Effector memory CD8-positive, alpha-beta T cell (primary cell): Measurements from ENCODE around the gene GPR176.

ENCODE experiments used
- ATAC-seq: fragments of 150-1000 bp; cut with Tn5 transposase; replicated peaks from 2 replicates; pipeline ENCODE4 v1.10.0; 2021; ENCODE audit warnings: mild to moderate bottlenecking, moderate library complexity
- DNase-seq, 3 experiments: peaks; one replicate each; pipeline ENCODE4 v3.0.0; 2021
- H3K27ac Mint-ChIP-seq, 2 donors: one replicate each; pipeline ENCODE4 v1.8.0; 2022; ENCODE audit warnings: mild to moderate bottlenecking in 2 of 2, mixed read lengths in 2 of 2, moderate library complexity in 2 of 2
- H3K27me3 Mint-ChIP-seq, 2 donors: one replicate each; pipeline ENCODE4 v1.8.0; 2022; ENCODE audit warnings: mixed read lengths in 2 of 2
- H3K36me3 Mint-ChIP-seq: one replicate; pipeline ENCODE4 v1.8.0; 2022; ENCODE audit warnings: mild to moderate bottlenecking, moderate library complexity, mixed read lengths; ENCODE audit not compliant: insufficient read depth
- H3K4me1 Mint-ChIP-seq, 2 donors: one replicate each; pipeline ENCODE4 v1.8.0; 2022; ENCODE audit warnings: low read depth in 2 of 2, mixed read lengths in 2 of 2
- H3K4me3 Mint-ChIP-seq, 2 donors: one replicate each; pipeline ENCODE4 v1.8.0; 2022; ENCODE audit warnings: mild to moderate bottlenecking in 2 of 2, mixed read lengths in 2 of 2, moderate library complexity in 2 of 2
- H3K9me3 Mint-ChIP-seq, 2 donors: one replicate each; pipeline ENCODE4 v1.8.0; 2022; ENCODE audit warnings: mixed read lengths in 2 of 2

Gene GPR176

GRCh38 chr15:39925112-39925842, 5.2 kb upstream of the GPR176 start:
- DNase-seq = no peak
- H3K4me1 Mint-ChIP-seq = peaks cover 5 to 7% of the 10 kb centered on the region in 2 donors
- H3K4me3 Mint-ChIP-seq = no peak overlapping the region
- peaks cover 9% of the 10 kb centered on the region in 2 donors for H3K27me3 Mint-ChIP-seq
- H3K9me3 Mint-ChIP-seq = no peaks in the 10 kb centered on the region
- H3K27ac Mint-ChIP-seq = no peak overlapping the region
- no peak for ATAC-seq
- H3K36me3 Mint-ChIP-seq = no peaks in the 10 kb centered on the region

DNA sequence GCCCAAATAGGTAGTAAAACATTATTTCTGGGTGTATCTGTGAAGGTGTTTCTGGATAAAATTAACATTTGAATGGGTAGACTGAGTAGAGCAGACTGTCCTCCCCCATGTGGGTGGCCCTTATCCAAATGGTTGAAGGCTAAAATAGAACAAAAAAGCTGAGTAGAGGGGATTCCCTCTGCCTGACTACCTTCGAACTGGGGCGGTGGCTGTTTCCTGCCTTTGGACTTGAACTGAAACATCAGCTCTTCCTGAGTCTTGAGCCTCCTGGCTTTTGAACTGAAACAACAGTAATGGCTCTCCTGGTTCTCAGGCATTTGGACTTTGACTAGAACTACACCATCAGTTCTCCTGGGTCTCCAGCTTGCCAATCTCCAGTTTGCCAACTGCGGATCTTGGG, 4.4 kb upstream of the GPR176 start:
- Mint-ChIP-seq H3K9me3 (no peaks in the 10 kb centered on the region), H3K4me3 (no peak overlapping the region), H3K27ac (no peak overlapping the region), H3K36me3 (no peaks in the 10 kb centered on the region), H3K4me1 (peaks cover 7% of the 10 kb centered on the region in 2 donors), H3K27me3 (peaks cover 3 to 5% of the 10 kb centered on the region in 2 donors)
- DNase-seq = no peak
- no peak for ATAC-seq

- Mint-ChIP-seq H3K4me3 (no peak overlapping the region), H3K36me3 (no peaks in the 10 kb centered on the region), H3K4me1 (peaks cover 7 to 8% of the 10 kb centered on the region in 2 donors), H3K9me3 (no peaks in the 10 kb centered on the region), H3K27me3 (peaks cover 12 to 20% of the 10 kb centered on the region in 2 donors), H3K27ac (no peak overlapping the region)
- DNase-seq (no peak), ATAC-seq (no peak)
These were observed 2.5 kb upstream of the GPR176 start for GRCh38 chr15:39922462-39923092.

GRCh38 chr15:39921274-39921638, 1.2 kb upstream of the GPR176 start:
- ATAC-seq (no peak), DNase-seq (no peak)
- peak overlapping the region; percentile 83 to 84 for H3K4me3 Mint-ChIP-seq
- peak overlapping the region; percentile 66 to 67 for H3K27ac Mint-ChIP-seq
- H3K36me3 Mint-ChIP-seq = no peaks in the 10 kb centered on the region
- H3K27me3 Mint-ChIP-seq = peaks cover 17 to 31% of the 10 kb centered on the region in 2 donors
- peaks cover 7 to 8% of the 10 kb centered on the region in 2 donors for H3K4me1 Mint-ChIP-seq
- H3K9me3 Mint-ChIP-seq = no peaks in the 10 kb centered on the region

DNA sequence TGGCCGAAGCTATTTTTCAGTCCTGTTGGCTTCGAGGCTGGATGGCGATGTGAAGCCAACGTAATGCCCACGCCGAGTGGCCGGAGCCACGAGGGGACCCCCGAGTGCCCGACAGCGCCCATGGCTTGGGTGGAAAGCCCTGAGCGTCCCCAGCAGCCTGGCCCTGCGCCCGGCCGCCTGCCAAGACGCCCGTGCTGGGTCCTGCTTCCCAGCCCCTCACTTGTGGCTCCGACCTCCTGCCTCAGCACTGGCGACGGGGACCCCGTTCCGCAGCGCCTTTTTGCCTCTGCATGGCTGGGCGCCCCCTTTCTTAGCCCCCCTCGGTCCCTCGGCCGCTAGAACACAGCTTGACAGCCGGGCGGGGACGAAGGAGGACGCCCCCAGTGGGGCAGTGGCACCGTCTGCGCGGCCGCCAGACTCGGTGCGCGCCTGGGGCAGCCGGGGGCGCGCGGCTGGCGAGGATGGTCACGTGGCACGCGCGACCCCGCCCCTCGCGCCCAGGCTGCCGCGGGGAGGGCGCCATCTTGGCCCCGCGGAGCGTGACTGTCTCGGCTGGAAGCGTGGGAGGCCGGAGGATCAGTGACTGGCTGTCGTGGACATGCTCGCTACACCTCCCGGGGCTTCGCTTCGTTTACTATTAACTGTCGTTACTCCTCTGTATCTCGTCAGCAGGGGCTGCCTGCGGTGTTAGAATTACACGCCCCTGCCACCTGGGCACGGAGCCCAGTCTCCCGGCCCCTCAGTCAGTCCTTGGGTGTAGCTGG, 626 bp upstream of the GPR176 start:
- Mint-ChIP-seq H3K27ac (peak overlapping the region; percentile 66 to 67), H3K27me3 (peaks cover 17 to 31% of the 10 kb centered on the region in 2 donors), H3K36me3 (no peaks in the 10 kb centered on the region), H3K9me3 (no peaks in the 10 kb centered on the region), H3K4me3 (peak overlapping the region; percentile 83 to 84), H3K4me1 (peaks cover 7 to 8% of the 10 kb centered on the region in 2 donors)
- DNase-seq (peak; percentile 69 to 71 (median 70)), ATAC-seq (peak; percentile 91)

GRCh38 chr15:39919411-39919747, 687 bp downstream of the GPR176 start:
- Mint-ChIP-seq H3K27ac (no peak overlapping the region), H3K27me3 (peaks cover 25 to 31% of the 10 kb centered on the region in 2 donors), H3K9me3 (no peaks in the 10 kb centered on the region), H3K36me3 (no peaks in the 10 kb centered on the region), H3K4me3 (peak overlapping the region; percentile 83 to 84), H3K4me1 (peaks cover 7 to 8% of the 10 kb centered on the region in 2 donors)
- DNase-seq (no peak), ATAC-seq (no peak)

DNA sequence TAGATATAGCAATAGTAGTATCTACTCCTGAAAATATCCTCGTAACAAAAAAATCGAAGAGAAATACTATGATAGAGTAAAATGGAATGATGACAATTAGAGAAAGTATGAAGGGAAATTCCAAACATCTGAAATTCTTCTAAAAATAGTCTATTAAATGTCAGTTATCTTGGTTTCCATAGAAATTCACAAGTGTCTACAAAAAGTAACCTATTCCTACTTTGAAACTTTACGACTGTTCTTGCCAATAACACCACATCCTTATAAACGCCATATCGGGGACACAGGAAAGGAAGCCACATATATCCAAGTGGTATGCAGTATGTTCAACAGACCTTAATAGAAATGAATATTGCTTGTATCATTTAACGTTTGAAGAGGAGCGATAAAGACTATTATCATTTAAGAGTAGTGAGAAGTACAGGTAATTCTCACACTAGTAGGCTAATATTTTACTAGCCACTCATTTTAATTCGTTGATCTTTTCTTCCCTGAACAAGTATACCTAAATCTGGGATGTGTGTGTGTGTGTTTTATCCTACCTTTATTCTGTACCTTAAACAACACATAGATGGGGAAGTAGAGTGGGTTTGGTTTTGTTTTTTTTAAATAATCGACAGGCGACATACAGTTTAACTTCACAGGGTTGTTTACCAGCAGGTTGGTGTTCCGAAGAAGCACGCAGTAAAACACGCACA, 1.2 kb downstream of the GPR176 start:
- Mint-ChIP-seq H3K4me3 (peak overlapping the region; percentile 38 to 84), H3K27ac (no peak overlapping the region), H3K4me1 (peaks cover 7 to 8% of the 10 kb centered on the region in 2 donors), H3K27me3 (peaks cover 25 to 31% of the 10 kb centered on the region in 2 donors), H3K9me3 (no peaks in the 10 kb centered on the region), H3K36me3 (no peaks in the 10 kb centered on the region)
- ATAC-seq (no peak), DNase-seq (no peak)

- Mint-ChIP-seq H3K4me3 (no peak overlapping the region), H3K9me3 (no peaks in the 10 kb centered on the region), H3K27me3 (peaks cover 25 to 35% of the 10 kb centered on the region in 2 donors), H3K4me1 (peaks cover 0 to 3% of the 10 kb centered on the region in 2 donors), H3K36me3 (no peaks in the 10 kb centered on the region), H3K27ac (no peak overlapping the region)
- DNase-seq = no peak
- ATAC-seq = no peak
These were observed 5.1 kb downstream of the GPR176 start for GRCh38 chr15:39914977-39915376.

- no peaks in the 10 kb centered on the region for H3K36me3 Mint-ChIP-seq
- no peak overlapping the region for H3K27ac Mint-ChIP-seq
These were observed 11.1 kb downstream of the GPR176 start for GRCh38 chr15:39909007-39909406.

DNA sequence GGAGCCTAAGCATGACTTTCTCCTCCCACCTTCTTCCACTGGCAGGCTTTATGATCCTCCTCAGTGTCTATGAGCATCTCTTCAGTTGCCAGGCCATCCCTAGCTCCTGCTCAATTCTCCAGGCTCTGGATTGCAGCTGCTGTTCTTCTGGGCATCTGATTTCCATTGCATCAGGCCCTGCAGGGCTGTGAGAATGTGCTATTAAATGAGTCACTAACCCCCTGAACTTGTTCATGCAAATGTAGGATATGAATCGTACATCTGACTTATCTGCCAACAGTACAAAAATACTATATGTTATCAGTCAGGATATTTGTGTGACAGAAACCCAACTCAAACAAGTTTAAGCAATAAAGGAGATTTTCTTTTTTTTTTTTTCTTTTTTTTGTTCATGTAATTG, 11.9 kb downstream of the GPR176 start:
- no peaks in the 10 kb centered on the region for H3K4me1 Mint-ChIP-seq
- H3K36me3 Mint-ChIP-seq = no peaks in the 10 kb centered on the region
- ATAC-seq = no peak
- peaks cover 7 to 53% of the 10 kb centered on the region in 2 donors for H3K27me3 Mint-ChIP-seq
- H3K27ac Mint-ChIP-seq = no peak overlapping the region
- H3K9me3 Mint-ChIP-seq = no peaks in the 10 kb centered on the region
- no peak for DNase-seq
- H3K4me3 Mint-ChIP-seq = no peak overlapping the region

More at GRCh38 chr15:39909007-39909406, 11.1 kb downstream of the GPR176 start:
- no peak for DNase-seq
- Mint-ChIP-seq H3K4me1 (no peaks in the 10 kb centered on the region), H3K9me3 (no peaks in the 10 kb centered on the region), H3K27me3 (peaks cover 7 to 53% of the 10 kb centered on the region in 2 donors), H3K4me3 (no peak overlapping the region)
- ATAC-seq = no peak

DNA sequence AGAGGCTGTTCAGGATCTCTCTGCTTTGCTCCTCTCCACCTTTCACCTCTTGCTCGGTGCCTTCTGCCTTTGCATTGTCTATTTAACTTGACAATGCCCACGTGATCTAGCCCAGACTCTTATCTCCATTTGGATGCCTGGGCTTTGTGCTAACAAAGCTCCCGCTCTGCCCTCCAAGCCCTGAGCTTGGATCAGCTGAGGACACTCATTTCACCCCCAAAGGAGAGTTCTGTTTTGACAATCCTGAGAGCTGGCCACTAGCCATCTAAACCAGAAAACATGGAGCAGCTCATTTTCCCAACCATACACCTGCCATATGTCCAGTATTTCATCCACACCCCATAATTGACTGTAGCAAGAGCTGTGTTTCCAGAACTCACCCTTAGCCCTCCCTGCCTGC, 12.8 kb downstream of the GPR176 start:
- Mint-ChIP-seq H3K36me3 (no peaks in the 10 kb centered on the region), H3K9me3 (no peaks in the 10 kb centered on the region), H3K4me3 (no peak overlapping the region), H3K27ac (no peak overlapping the region), H3K4me1 (no peaks in the 10 kb centered on the region), H3K27me3 (peaks cover 7 to 53% of the 10 kb centered on the region in 2 donors)
- ATAC-seq = no peak
- DNase-seq = no peak

DNA sequence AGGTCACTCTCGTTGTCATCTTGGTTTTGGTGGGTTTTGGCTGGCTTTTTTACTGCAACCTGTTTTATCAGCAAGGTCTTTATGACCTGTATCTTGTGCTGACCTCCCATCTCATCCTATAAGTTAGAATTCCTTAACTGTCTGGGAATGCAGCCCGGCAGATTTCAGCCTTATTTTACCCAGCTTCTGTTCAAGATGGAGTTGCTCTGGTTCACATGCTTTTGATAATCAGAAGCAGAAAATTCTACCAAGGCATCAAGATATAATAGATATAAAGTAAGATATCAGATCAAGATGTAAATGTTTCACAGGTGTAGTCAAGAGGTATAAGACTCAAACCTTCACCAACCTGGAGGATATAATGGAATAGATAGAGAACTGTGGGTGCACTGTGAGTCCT, 16.0 kb downstream of the GPR176 start:
- Mint-ChIP-seq H3K4me3 (no peak overlapping the region), H3K27me3 (peaks cover 12 to 51% of the 10 kb centered on the region in 2 donors), H3K9me3 (no peaks in the 10 kb centered on the region), H3K36me3 (no peaks in the 10 kb centered on the region), H3K4me1 (no peaks in the 10 kb centered on the region), H3K27ac (no peak overlapping the region)
- DNase-seq (no peak), ATAC-seq (no peak)

DNA sequence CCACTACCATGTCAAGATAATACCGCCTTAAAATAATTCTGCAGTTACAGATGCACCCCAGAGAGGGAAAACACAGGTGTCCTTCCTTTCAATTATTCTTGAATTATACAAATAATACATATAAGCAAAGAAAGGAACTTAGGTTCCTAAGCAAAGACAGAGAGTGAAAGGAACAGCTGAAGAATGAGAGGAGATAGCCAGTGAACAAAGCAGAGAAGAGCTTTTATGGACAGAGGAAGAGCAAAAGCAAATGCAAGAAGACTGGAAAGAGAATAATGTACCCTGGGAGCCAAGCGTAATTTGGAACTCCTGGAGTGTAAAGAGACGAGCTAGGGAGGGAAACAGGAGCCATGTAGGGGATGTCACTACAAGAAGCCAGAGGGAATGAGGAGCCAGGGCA, 21.7 kb downstream of the GPR176 start:
- Mint-ChIP-seq H3K9me3 (no peaks in the 10 kb centered on the region), H3K4me3 (no peak overlapping the region), H3K27ac (no peak overlapping the region), H3K27me3 (peaks cover 25 to 33% of the 10 kb centered on the region in 2 donors), H3K36me3 (no peaks in the 10 kb centered on the region), H3K4me1 (no peaks in the 10 kb centered on the region)
- ATAC-seq (no peak), DNase-seq (no peak)
